ENCODE measurements around the gene CAPS2.

Gene CAPS2

GRCh38 chr12:75257510-75257909, 72.6 kb downstream of the CAPS2 start:
- Histone ChIP-seq H3K36me3 (ENCODE audit: control insufficient read depth in 2 of 2, insufficient read depth in 1 of 2, low read length in 2 of 2) (no peaks in the 10 kb centered on the region), H3K27ac (ENCODE audit: extremely low read depth, low read depth, low read length) (no peak overlapping the region), H3K4me1 (ENCODE audit: control insufficient read depth, insufficient read depth, low read length) (no peaks in the 10 kb centered on the region), H3K9me3 (ENCODE audit: control insufficient read depth, insufficient read depth, low read depth, low read length) (no peaks in the 10 kb centered on the region), H3K4me3 (ENCODE audit: low read depth, low read length) (no peak overlapping the region)
- no peak for TF ChIP-seq ZEB2 (tag by site-specific recombination; IDR thresholded peaks at IDR 0.05)
- TF ChIP-seq KLF10 (tag by site-specific recombination; IDR thresholded peaks at IDR 0.05), result no peak
- no peak for TF ChIP-seq OSR2 (tag by site-specific recombination; IDR thresholded peaks at IDR 0.05)
- TF ChIP-seq ZNF488 (tag by site-specific recombination; IDR thresholded peaks at IDR 0.05), result no peak
- TF ChIP-seq, protein P1, sequence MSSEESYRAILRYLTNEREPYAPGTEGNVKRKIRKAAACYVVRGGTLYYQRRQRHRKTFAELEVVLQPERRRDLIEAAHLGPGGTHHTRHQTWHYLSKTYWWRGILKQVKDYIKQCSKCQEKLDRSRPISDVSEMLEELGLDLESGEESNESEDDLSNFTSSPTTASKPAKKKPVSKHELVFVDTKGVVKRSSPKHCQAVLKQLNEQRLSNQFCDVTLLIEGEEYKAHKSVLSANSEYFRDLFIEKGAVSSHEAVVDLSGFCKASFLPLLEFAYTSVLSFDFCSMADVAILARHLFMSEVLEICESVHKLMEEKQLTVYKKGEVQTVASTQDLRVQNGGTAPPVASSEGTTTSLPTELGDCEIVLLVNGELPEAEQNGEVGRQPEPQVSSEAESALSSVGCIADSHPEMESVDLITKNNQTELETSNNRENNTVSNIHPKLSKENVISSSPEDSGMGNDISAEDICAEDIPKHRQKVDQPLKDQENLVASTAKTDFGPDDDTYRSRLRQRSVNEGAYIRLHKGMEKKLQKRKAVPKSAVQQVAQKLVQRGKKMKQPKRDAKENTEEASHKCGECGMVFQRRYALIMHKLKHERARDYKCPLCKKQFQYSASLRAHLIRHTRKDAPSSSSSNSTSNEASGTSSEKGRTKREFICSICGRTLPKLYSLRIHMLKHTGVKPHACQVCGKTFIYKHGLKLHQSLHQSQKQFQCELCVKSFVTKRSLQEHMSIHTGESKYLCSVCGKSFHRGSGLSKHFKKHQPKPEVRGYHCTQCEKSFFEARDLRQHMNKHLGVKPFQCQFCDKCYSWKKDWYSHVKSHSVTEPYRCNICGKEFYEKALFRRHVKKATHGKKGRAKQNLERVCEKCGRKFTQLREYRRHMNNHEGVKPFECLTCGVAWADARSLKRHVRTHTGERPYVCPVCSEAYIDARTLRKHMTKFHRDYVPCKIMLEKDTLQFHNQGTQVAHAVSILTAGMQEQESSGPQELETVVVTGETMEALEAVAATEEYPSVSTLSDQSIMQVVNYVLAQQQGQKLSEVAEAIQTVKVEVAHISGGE (tag by site-specific recombination; conservative IDR thresholded peaks at IDR 0.05; ENCODE audit: low read depth), result no peak
- no peak for TF ChIP-seq ZFP69B (tag by site-specific recombination; IDR thresholded peaks at IDR 0.05)
- no peak for TF ChIP-seq ZNF707 (tag by site-specific recombination; IDR thresholded peaks at IDR 0.05)
- no peak for TF ChIP-seq REST (tag by site-specific recombination; IDR thresholded peaks at IDR 0.05)
- no peak for TF ChIP-seq GFI1B (tag by site-specific recombination; IDR thresholded peaks at IDR 0.05)
- no peak for TF ChIP-seq ZNF449 (tag by site-specific recombination; IDR thresholded peaks at IDR 0.05)
- TF ChIP-seq ZNF626 (tag by site-specific recombination; IDR thresholded peaks at IDR 0.05), result no peak
- ChIA-PET POLR2A (no interaction called here), CTCF (interaction anchor here (0.6 kb wide), 1 partner anchor 68 kb away, joined by 4 read pairs; no protein-coding TSS in a partner anchor)

GRCh38 chr12:75245108-75245507, 85.0 kb downstream of the CAPS2 start:
- H3K4me3 ChIP-seq (ENCODE audit: low read depth, low read length), result no peak overlapping the region
- H3K4me1 ChIP-seq (ENCODE audit: control insufficient read depth, insufficient read depth, low read length), result no peaks in the 10 kb centered on the region
- no peaks in the 10 kb centered on the region for H3K9me3 ChIP-seq (ENCODE audit: control insufficient read depth, insufficient read depth, low read depth, low read length)
- no peak overlapping the region for H3K27ac ChIP-seq (ENCODE audit: extremely low read depth, low read depth, low read length)
- H3K36me3 ChIP-seq (ENCODE audit: control insufficient read depth in 2 of 2, insufficient read depth in 1 of 2, low read length in 2 of 2), result no peaks in the 10 kb centered on the region
- ChIA-PET POLR2A (no interaction called here), CTCF (no interaction called here)
- TF ChIP-seq ZNF747 (tag by site-specific recombination; IDR thresholded peaks at IDR 0.05) (no peak), BCL11A (tag by site-specific recombination; IDR thresholded peaks at IDR 0.05; ENCODE audit: low read depth) (no peak), FEZF1 (tag by site-specific recombination; IDR thresholded peaks at IDR 0.05) (no peak), ZNF777 (tag by site-specific recombination; IDR thresholded peaks at IDR 0.05; ENCODE audit: borderline replicate concordance) (no peak), ZNF571 (tag by site-specific recombination; IDR thresholded peaks at IDR 0.05) (no peak), YY2 (tag by site-specific recombination; IDR thresholded peaks at IDR 0.05) (no peak), HOXA7 (CRISPR knock-in tag; IDR thresholded peaks at IDR 0.05; ENCODE audit: borderline replicate concordance) (no peak), ZNF19 (tag by site-specific recombination; IDR thresholded peaks at IDR 0.05; ENCODE audit: low read depth) (no peak)
- TF ChIP-seq, protein P2, sequence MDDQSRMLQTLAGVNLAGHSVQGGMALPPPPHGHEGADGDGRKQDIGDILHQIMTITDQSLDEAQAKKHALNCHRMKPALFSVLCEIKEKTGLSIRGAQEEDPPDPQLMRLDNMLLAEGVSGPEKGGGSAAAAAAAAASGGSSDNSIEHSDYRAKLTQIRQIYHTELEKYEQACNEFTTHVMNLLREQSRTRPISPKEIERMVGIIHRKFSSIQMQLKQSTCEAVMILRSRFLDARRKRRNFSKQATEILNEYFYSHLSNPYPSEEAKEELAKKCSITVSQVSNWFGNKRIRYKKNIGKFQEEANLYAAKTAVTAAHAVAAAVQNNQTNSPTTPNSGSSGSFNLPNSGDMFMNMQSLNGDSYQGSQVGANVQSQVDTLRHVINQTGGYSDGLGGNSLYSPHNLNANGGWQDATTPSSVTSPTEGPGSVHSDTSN (CRISPR knock-in tag; IDR thresholded peaks at IDR 0.05), result no peak
- TF ChIP-seq, protein P3, sequence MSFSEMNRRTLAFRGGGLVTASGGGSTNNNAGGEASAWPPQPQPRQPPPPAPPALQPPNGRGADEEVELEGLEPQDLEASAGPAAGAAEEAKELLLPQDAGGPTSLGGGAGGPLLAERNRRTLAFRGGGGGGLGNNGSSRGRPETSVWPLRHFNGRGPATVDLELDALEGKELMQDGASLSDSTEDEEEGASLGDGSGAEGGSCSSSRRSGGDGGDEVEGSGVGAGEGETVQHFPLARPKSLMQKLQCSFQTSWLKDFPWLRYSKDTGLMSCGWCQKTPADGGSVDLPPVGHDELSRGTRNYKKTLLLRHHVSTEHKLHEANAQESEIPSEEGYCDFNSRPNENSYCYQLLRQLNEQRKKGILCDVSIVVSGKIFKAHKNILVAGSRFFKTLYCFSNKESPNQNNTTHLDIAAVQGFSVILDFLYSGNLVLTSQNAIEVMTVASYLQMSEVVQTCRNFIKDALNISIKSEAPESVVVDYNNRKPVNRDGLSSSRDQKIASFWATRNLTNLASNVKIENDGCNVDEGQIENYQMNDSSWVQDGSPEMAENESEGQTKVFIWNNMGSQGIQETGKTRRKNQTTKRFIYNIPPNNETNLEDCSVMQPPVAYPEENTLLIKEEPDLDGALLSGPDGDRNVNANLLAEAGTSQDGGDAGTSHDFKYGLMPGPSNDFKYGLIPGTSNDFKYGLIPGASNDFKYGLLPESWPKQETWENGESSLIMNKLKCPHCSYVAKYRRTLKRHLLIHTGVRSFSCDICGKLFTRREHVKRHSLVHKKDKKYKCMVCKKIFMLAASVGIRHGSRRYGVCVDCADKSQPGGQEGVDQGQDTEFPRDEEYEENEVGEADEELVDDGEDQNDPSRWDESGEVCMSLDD (tag by site-specific recombination; IDR thresholded peaks at IDR 0.05), result no peak
